MCF 10A (cell line): ENCODE results near the gene TCF25. TPM values are rescaled to one million over a fixed set of nuclear protein-coding genes. Genes with fewer than 3 reads are reported as not detected.
"Not testable (repeated sequence)": the region's sequence is repeated elsewhere in the genome, so short reads cannot be mapped to it uniquely, and the experiment has no call there.

Source experiments
- BruUV-seq: library from RNA; stranded (reverse); fragments of 400-500 nt; replicated peaks from 2 replicates; lab custom pipeline; 2021; lab: Mats Ljungman, UMichigan
- CTCF ChIA-PET: fragments of 300-600 bp; sonication (Branson Sonifier 250); formaldehyde crosslinking; extraction: SDS; loops from one replicate; lab custom pipeline; 2021; ENCODE audit warnings: antibody characterized with exemption, inconsistent platforms; lab: Yijun Ruan, JAX
- POLR2A ChIA-PET: fragments of 300-600, 350-650 bp; sonication (Branson Sonifier 250); formaldehyde crosslinking; extraction: SDS; loops from one replicate; lab custom pipeline; 2020; ENCODE audit warnings: antibody characterized with exemption, inconsistent platforms; lab: Yijun Ruan, JAX
- DNase-seq: peaks from one replicate; pipeline ENCODE4 v3.0.0-alpha.2; 2018; ENCODE audit not compliant: unreplicated experiment
- H3K27ac Mint-ChIP-seq: one replicate; pipeline ENCODE4 v1.8.0; 2022; ENCODE audit warnings: mild to moderate bottlenecking, low read depth, mixed read lengths; ENCODE audit not compliant: unreplicated experiment
- H3K27me3 Mint-ChIP-seq: one replicate; pipeline ENCODE4 v1.8.0; 2022; ENCODE audit warnings: mixed read lengths; ENCODE audit not compliant: insufficient read depth, unreplicated experiment
- H3K36me3 Mint-ChIP-seq: one replicate; pipeline ENCODE4 v1.8.0; 2022; ENCODE audit warnings: mild to moderate bottlenecking, moderate library complexity, mixed read lengths; ENCODE audit not compliant: insufficient read depth, unreplicated experiment
- H3K4me1 Mint-ChIP-seq: one replicate; pipeline ENCODE4 v1.8.0; 2022; ENCODE audit warnings: mixed read lengths; ENCODE audit not compliant: insufficient read depth, unreplicated experiment
- H3K4me3 Mint-ChIP-seq: one replicate; pipeline ENCODE4 v1.8.0; 2022; ENCODE audit warnings: mild to moderate bottlenecking, moderate library complexity, mixed read lengths; ENCODE audit not compliant: unreplicated experiment
- H3K9me3 Mint-ChIP-seq: one replicate; pipeline ENCODE4 v1.8.0; 2022; ENCODE audit warnings: mixed read lengths; ENCODE audit not compliant: unreplicated experiment
- intact Hi-C: fragments of 100-400 bp; cut with micrococcal nuclease; formaldehyde crosslinking; loops from 2 replicates; pipeline ENCODE4 v1.14.1; 2022
- total RNA-seq: library from RNA; stranded (reverse); gene quantifications from 2 replicates; pipeline ENCODE4 v1.2.3, GENCODE V29; 2022
- TF ChIP-seq, protein P1 (sequence below): fragments of 200-600 bp; IDR thresholded peaks from one replicate; pipeline ENCODE4 v1.8.0; 2022; ENCODE audit warnings: antibody characterized with exemption, mild to moderate bottlenecking; ENCODE audit not compliant: unreplicated experiment

Gene TCF25
- total RNA-seq, 1 experiment from 2014 or later: 239 TPM

- no TSS peak for BruUV-seq
- peaks cover under 1% of the 10 kb centered on the region for H3K4me1 Mint-ChIP-seq
- no peak for DNase-seq
- peaks cover 59% of the 10 kb centered on the region for H3K36me3 Mint-ChIP-seq
- CTCF ChIA-PET: interaction anchor here (1.0 kb wide), 1 partner anchor 52 kb away, joined by 3 read pairs; no protein-coding TSS in a partner anchor
- intact Hi-C loops: no loop called here
- TF ChIP-seq, protein P1, sequence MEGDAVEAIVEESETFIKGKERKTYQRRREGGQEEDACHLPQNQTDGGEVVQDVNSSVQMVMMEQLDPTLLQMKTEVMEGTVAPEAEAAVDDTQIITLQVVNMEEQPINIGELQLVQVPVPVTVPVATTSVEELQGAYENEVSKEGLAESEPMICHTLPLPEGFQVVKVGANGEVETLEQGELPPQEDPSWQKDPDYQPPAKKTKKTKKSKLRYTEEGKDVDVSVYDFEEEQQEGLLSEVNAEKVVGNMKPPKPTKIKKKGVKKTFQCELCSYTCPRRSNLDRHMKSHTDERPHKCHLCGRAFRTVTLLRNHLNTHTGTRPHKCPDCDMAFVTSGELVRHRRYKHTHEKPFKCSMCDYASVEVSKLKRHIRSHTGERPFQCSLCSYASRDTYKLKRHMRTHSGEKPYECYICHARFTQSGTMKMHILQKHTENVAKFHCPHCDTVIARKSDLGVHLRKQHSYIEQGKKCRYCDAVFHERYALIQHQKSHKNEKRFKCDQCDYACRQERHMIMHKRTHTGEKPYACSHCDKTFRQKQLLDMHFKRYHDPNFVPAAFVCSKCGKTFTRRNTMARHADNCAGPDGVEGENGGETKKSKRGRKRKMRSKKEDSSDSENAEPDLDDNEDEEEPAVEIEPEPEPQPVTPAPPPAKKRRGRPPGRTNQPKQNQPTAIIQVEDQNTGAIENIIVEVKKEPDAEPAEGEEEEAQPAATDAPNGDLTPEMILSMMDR: no peak
- POLR2A ChIA-PET: no interaction called here
- no peak overlapping the region for H3K27ac Mint-ChIP-seq
- no peaks in the 10 kb centered on the region for H3K9me3 Mint-ChIP-seq
- H3K27me3 Mint-ChIP-seq: no peaks in the 10 kb centered on the region
- no peak overlapping the region for H3K4me3 Mint-ChIP-seq
Observed at GRCh38 chr16:89912627-89913026, 39.2 kb downstream of the TCF25 start.

- ChIA-PET POLR2A (interaction anchor here (0.5 to 0.6 kb wide), 2 partner anchors 20 to 36 kb away, joined by 3 to 4 read pairs; no protein-coding TSS in a partner anchor), CTCF (no interaction called here)
- Mint-ChIP-seq H3K27ac (no peak overlapping the region), H3K27me3 (no peaks in the 10 kb centered on the region), H3K36me3 (peaks cover 48% of the 10 kb centered on the region), H3K4me3 (no peak overlapping the region), H3K4me1 (peaks cover 9% of the 10 kb centered on the region), H3K9me3 (no peaks in the 10 kb centered on the region)
- no peak for DNase-seq
- intact Hi-C loops: no loop called here
- TF ChIP-seq, protein P1: no peak
- BruUV-seq: no TSS peak
Observed at GRCh38 chr16:89913408-89914387, 40.3 kb downstream of the TCF25 start.

- Mint-ChIP-seq H3K36me3 (peaks cover 40% of the 10 kb centered on the region), H3K4me1 (peaks cover 13% of the 10 kb centered on the region)
- CTCF ChIA-PET, intact Hi-C loops, H3K27ac Mint-ChIP-seq, BruUV-seq, H3K9me3 Mint-ChIP-seq, DNase-seq, H3K4me3 Mint-ChIP-seq, H3K27me3 Mint-ChIP-seq: not testable (repeated sequence)
- POLR2A ChIA-PET: interaction anchor here (1.0 kb wide), 1 partner anchor 42 kb away, joined by 3 read pairs; the partner anchor contains the start of gene TCF25
Observed at GRCh38 chr16:89914642-89915285, 41.4 kb downstream of the TCF25 start.

GRCh38 chr16:89915303-89916232 is 42.2 kb downstream of the TCF25 start:
- Mint-ChIP-seq H3K27me3 (no peaks in the 10 kb centered on the region), H3K4me3 (no peak overlapping the region), H3K9me3 (no peaks in the 10 kb centered on the region), H3K36me3 (peaks cover 37% of the 10 kb centered on the region), H3K4me1 (peaks cover 17% of the 10 kb centered on the region), H3K27ac (no peak overlapping the region)
- BruUV-seq: no TSS peak
- ChIA-PET POLR2A (interaction anchor here (1.0 kb wide), 1 partner anchor 43 kb away, joined by 3 read pairs; the partner anchor contains the start of gene TCF25), CTCF (no interaction called here)
- DNase-seq: no peak
- TF ChIP-seq, protein P1: no peak
- intact Hi-C loops: no loop called here
